Calu3 (cell line): ENCODE data around the gene CNR2. TPM values are rescaled to one million over a fixed set of nuclear protein-coding genes. Genes with fewer than 3 reads are reported as not detected.
A peak's percentile ranks its signal among the peaks of the same experiment; 100 is the strongest.
"Not testable (repeated sequence)": the region's sequence is repeated elsewhere in the genome, so short reads cannot be mapped to it uniquely, and the experiment has no call there.

ENCODE experiments used
- BruUV-seq: library from RNA; stranded (reverse); fragments of 400-500 nt; replicated peaks from 2 replicates; lab custom pipeline; 2021; lab: Mats Ljungman, UMichigan
- CTCF ChIA-PET: fragments of 300-600 bp; sonication (Branson Sonifier 250); formaldehyde crosslinking; loops from one replicate; lab custom pipeline; 2022; ENCODE audit warnings: antibody characterized with exemption; lab: Charles Lee
- DNase-seq: peaks from one replicate; pipeline ENCODE4 v3.0.0; 2022
- H3K27ac Mint-ChIP-seq: one replicate; pipeline ENCODE4 v1.8.0; 2022; ENCODE audit warnings: mixed read lengths; ENCODE audit not compliant: unreplicated experiment
- H3K27me3 Mint-ChIP-seq: one replicate; pipeline ENCODE4 v1.8.0; 2022; ENCODE audit warnings: mixed read lengths; ENCODE audit not compliant: unreplicated experiment
- H3K36me3 Mint-ChIP-seq: one replicate; pipeline ENCODE4 v1.8.0; 2022; ENCODE audit warnings: mild to moderate bottlenecking, moderate library complexity, mixed read lengths; ENCODE audit not compliant: insufficient read depth, unreplicated experiment
- H3K4me1 Mint-ChIP-seq: one replicate; pipeline ENCODE4 v1.8.0; 2022; ENCODE audit warnings: mild to moderate bottlenecking, low read depth, mixed read lengths; ENCODE audit not compliant: unreplicated experiment
- H3K4me3 Mint-ChIP-seq: one replicate; pipeline ENCODE4 v1.8.0; 2022; ENCODE audit warnings: mild to moderate bottlenecking, low read depth, moderate library complexity, mixed read lengths; ENCODE audit not compliant: unreplicated experiment
- H3K9me3 Mint-ChIP-seq: one replicate; pipeline ENCODE4 v1.8.0; 2022; ENCODE audit warnings: low read depth, mixed read lengths; ENCODE audit not compliant: unreplicated experiment
- CTCF ChIP-seq: fragments of 200-600 bp; IDR thresholded peaks from one replicate; pipeline ENCODE4 v1.8.0; 2022; ENCODE audit warnings: antibody characterized with exemption; ENCODE audit not compliant: unreplicated experiment
- intact Hi-C: fragments of 100-400 bp; cut with micrococcal nuclease; formaldehyde crosslinking; loops from one replicate; pipeline ENCODE4 v1.10.0; 2022; ENCODE audit not compliant: unreplicated experiment
- total RNA-seq: library from RNA; stranded (reverse); gene quantifications from 2 replicates; pipeline ENCODE4 v1.2.3, GENCODE V29; 2022

The CNR2 gene
- total RNA-seq, 1 experiment from 2014 or later: not detected

GRCh38 chr1:23838401-23838866 is 74.7 kb downstream of the CNR2 start:
- peak overlapping the region; percentile 58 for H3K4me3 Mint-ChIP-seq
- no peaks in the 10 kb centered on the region for H3K9me3 Mint-ChIP-seq
- H3K27ac Mint-ChIP-seq: no peak overlapping the region
- no peaks in the 10 kb centered on the region for H3K36me3 Mint-ChIP-seq
- peaks cover 17% of the 10 kb centered on the region for H3K27me3 Mint-ChIP-seq
- TF ChIP-seq CTCF: no peak
- CTCF ChIA-PET: no interaction called here
- intact Hi-C loops: no loop called here
- no peaks in the 10 kb centered on the region for H3K4me1 Mint-ChIP-seq
- peak; percentile 74 for DNase-seq
- no TSS peak for BruUV-seq

GRCh38 chr1:23837908-23838307 is 75.3 kb downstream of the CNR2 start:
- Mint-ChIP-seq H3K4me1 (no peaks in the 10 kb centered on the region), H3K27ac (no peak overlapping the region), H3K4me3 (peak overlapping the region; percentile 58), H3K27me3 (peaks cover 17% of the 10 kb centered on the region), H3K9me3 (no peaks in the 10 kb centered on the region), H3K36me3 (no peaks in the 10 kb centered on the region)
- TF ChIP-seq CTCF: no peak
- DNase-seq: no peak
- CTCF ChIA-PET: no interaction called here
- no TSS peak for BruUV-seq
- intact Hi-C loops: no loop called here

- Mint-ChIP-seq H3K9me3 (no peaks in the 10 kb centered on the region), H3K4me3 (no peak overlapping the region), H3K27me3 (peaks cover 17% of the 10 kb centered on the region), H3K4me1 (no peaks in the 10 kb centered on the region), H3K36me3 (no peaks in the 10 kb centered on the region), H3K27ac (no peak overlapping the region)
- BruUV-seq: no TSS peak
- intact Hi-C loops: no loop called here
- CTCF ChIA-PET: no interaction called here
- no peak for TF ChIP-seq CTCF
- no peak for DNase-seq
Observed at GRCh38 chr1:23836037-23836436, 77.1 kb downstream of the CNR2 start.

- CTCF ChIA-PET, H3K36me3 Mint-ChIP-seq, H3K4me1 Mint-ChIP-seq, H3K9me3 Mint-ChIP-seq, H3K27ac Mint-ChIP-seq, H3K4me3 Mint-ChIP-seq, intact Hi-C loops, BruUV-seq, DNase-seq: not testable (repeated sequence)
- peaks cover 17% of the 10 kb centered on the region for H3K27me3 Mint-ChIP-seq
Observed at GRCh38 chr1:23834156-23834555, 79.0 kb downstream of the CNR2 start.

GRCh38 chr1:23827717-23828116 is 85.4 kb downstream of the CNR2 start:
- no peak overlapping the region for H3K4me3 Mint-ChIP-seq
- no peaks in the 10 kb centered on the region for H3K27me3 Mint-ChIP-seq
- DNase-seq: no peak
- CTCF ChIA-PET: no interaction called here
- no TSS peak for BruUV-seq
- H3K36me3 Mint-ChIP-seq: peaks cover 17% of the 10 kb centered on the region
- intact Hi-C loops: no loop called here
- H3K9me3 Mint-ChIP-seq: no peaks in the 10 kb centered on the region
- no peaks in the 10 kb centered on the region for H3K4me1 Mint-ChIP-seq
- no peak overlapping the region for H3K27ac Mint-ChIP-seq
- no peak for TF ChIP-seq CTCF

GRCh38 chr1:23826590-23826989 is 86.6 kb downstream of the CNR2 start:
- peaks cover 17% of the 10 kb centered on the region for H3K36me3 Mint-ChIP-seq
- H3K27me3 Mint-ChIP-seq, H3K4me3 Mint-ChIP-seq, intact Hi-C loops, H3K9me3 Mint-ChIP-seq, BruUV-seq, DNase-seq, CTCF ChIA-PET, H3K4me1 Mint-ChIP-seq, H3K27ac Mint-ChIP-seq: not testable (repeated sequence)
